Loucy (cell line): ENCODE measurements around the gene C1orf105.

Source experiments
- CTCF ChIP-seq: fragments of 200-600 bp; sonication (generic); conservative IDR thresholded peaks from 2 replicates; pipeline ENCODE4 v1.5.1; 2014; ENCODE audit warnings: mild to moderate bottlenecking, antibody characterized with exemption, low read length
- EZH2phosphoT487 ChIP-seq: fragments of 200-600 bp; IDR thresholded peaks from 2 replicates; pipeline ENCODE4 v1.6.1; 2018; ENCODE audit warnings: antibody characterized with exemption, mild to moderate bottlenecking, moderate library complexity, borderline replicate concordance

GRCh38 chr1:172414331-172414730 lies 6.2 kb upstream of the C1orf105 start:
- TF ChIP-seq CTCF (no peak), EZH2phosphoT487 (no peak)
